Breast epithelium (tissue), 3 donors: ENCODE results near the gene FNDC10.

ENCODE experiments used
- CTCF ChIP-seq, 3 donors: fragments of 450-650 bp; IDR thresholded peaks; one replicate each; pipeline ENCODE4 v1.5.1; 2016 to 2017; ENCODE audit warnings: antibody characterized with exemption in 3 of 3, mild to moderate bottlenecking in 3 of 3, moderate library complexity in 3 of 3
- POLR2A ChIP-seq: fragments of 450-650 bp; IDR thresholded peaks from one replicate; pipeline ENCODE4 v1.6.1; 2016; ENCODE audit warnings: antibody characterized with exemption, mild to moderate bottlenecking, moderate library complexity
- POLR2AphosphoS5 ChIP-seq, 3 donors: sonication (generic); formaldehyde crosslinking; IDR thresholded peaks; one replicate each; pipeline ENCODE4 v1.6.1; 2017; ENCODE audit warnings: antibody characterized with exemption in 3 of 3

- TF ChIP-seq CTCF (IDR thresholded peaks at IDR 0.05), result no peak
- no peak for TF ChIP-seq POLR2AphosphoS5 (IDR thresholded peaks at IDR 0.05)
- no peak for TF ChIP-seq POLR2A
Measured at GRCh38 chr1:1569341-1569740, 30.6 kb downstream of the FNDC10 start.
